Measurements from ENCODE around the gene EPS8L1. TPM values are rescaled to one million over a fixed set of nuclear protein-coding genes. Genes with fewer than 3 reads are reported as not detected.

EPS8L1 gene
- total and polyA plus RNA-seq, 2 donors (not counting 1 experiment from before 2014, with no cell fraction given) = 0.72 to 1.0 TPM

- Histone ChIP-seq H3K36me3 (replicated peaks in 1 of 2; ENCODE audit: control extremely low read depth in 1 of 2, control insufficient read depth in 1 of 2, extremely low read depth in 1 of 2, insufficient read depth in 2 of 2, low read length in 1 of 2) (no peaks in the 10 kb centered on the region), H3K27me3 (replicated peaks in 1 of 4; ENCODE audit: control extremely low read depth in 1 of 4, control insufficient read depth in 3 of 4, insufficient read depth in 4 of 4, low read length in 3 of 4) (peaks cover 0 to 35% (median 13%) of the 10 kb centered on the region in 4 experiments), H3K4me1 (ENCODE audit: control insufficient read depth in 2 of 2, insufficient read depth in 2 of 2, low read length in 2 of 2) (peaks cover 0 to 4% of the 10 kb centered on the region in 2 donors), H2AFZ (ENCODE audit: insufficient read depth, low read depth, low read length, poor library complexity, severe bottlenecking) (no peak overlapping the region), H3K9me3 (ENCODE audit: control extremely low read depth in 1 of 3, control insufficient read depth in 2 of 3, insufficient read depth in 1 of 3, low read length in 2 of 3) (no peaks in the 10 kb centered on the region), H4K20me1 (ENCODE audit: control insufficient read depth, insufficient read depth, low read length, poor library complexity, severe bottlenecking) (no peaks in the 10 kb centered on the region), H3K79me2 (ENCODE audit: control insufficient read depth, insufficient read depth, low read length) (no peaks in the 10 kb centered on the region), H3K27ac (ENCODE audit: low read length in 2 of 2) (no peak overlapping the region), H3K9ac (ENCODE audit: low read length) (no peak overlapping the region), H3K4me2 (replicated peaks; ENCODE audit: low read depth, low read length, poor library complexity, severe bottlenecking) (no peak overlapping the region), H3K4me3 (ENCODE audit: control extremely low read depth in 1 of 5, extremely low read depth in 1 of 5, insufficient read depth in 1 of 5, low read depth in 2 of 5, low read length in 4 of 5) (no peak overlapping the region)
- no peak for TF ChIP-seq CTCF (IDR thresholded peaks at IDR 0.05)
- no peak for TF ChIP-seq EZH2 (IDR thresholded peaks at IDR 0.05; ENCODE audit: borderline replicate concordance, insufficient read depth, low read depth, low read length, poor library complexity, severe bottlenecking)
- Mint-ChIP-seq H3K4me3 (no peak overlapping the region), H3K4me1 (peaks cover 6% of the 10 kb centered on the region), H3K27ac (no peak overlapping the region), H3K27me3 (peaks cover 46% of the 10 kb centered on the region), H3K9me3 (ENCODE audit: insufficient read depth) (no peaks in the 10 kb centered on the region)
- WGBS (ENCODE audit: insufficient coverage) = 91% methylated on average over 12 of the region's 16 CpGs
- DNase-seq (no peak), ATAC-seq (ENCODE audit: low read depth) (no peak)
- intact Hi-C loops (cut with micrococcal nuclease) = no loop called here
- CTCF ChIA-PET = interaction anchor here (1.4 kb wide), 1 partner anchor 10 kb away, joined by 3 read pairs; no protein-coding TSS in a partner anchor
- POLR2A ChIA-PET = interaction anchor here (0.7 kb wide), 1 partner anchor 247 kb away, joined by 6 read pairs; no protein-coding TSS in a partner anchor
Measured at GRCh38 chr19:55131421-55131820, 55.8 kb downstream of the EPS8L1 start.

GRCh38 chr19:55132453-55133129 lies 56.9 kb downstream of the EPS8L1 start:
- no peak overlapping the region for H3K4me3 Mint-ChIP-seq
- POLR2A ChIA-PET = interaction anchor here (0.6 kb wide), 1 partner anchor 1038 kb away, joined by 5 read pairs; no protein-coding TSS in a partner anchor

More at GRCh38 chr19:55132453-55133129, 56.9 kb downstream of the EPS8L1 start:
- peaks cover 35% of the 10 kb centered on the region for H3K27me3 Mint-ChIP-seq
- no peak overlapping the region for H3K27ac Mint-ChIP-seq
- intact Hi-C loops (cut with micrococcal nuclease) = no loop called here
- no peaks in the 10 kb centered on the region for H3K36me3 ChIP-seq (replicated peaks in 1 of 2; ENCODE audit: control extremely low read depth in 1 of 2, control insufficient read depth in 1 of 2, extremely low read depth in 1 of 2, insufficient read depth in 2 of 2, low read length in 1 of 2)
- H3K4me1 ChIP-seq (ENCODE audit: control insufficient read depth in 2 of 2, insufficient read depth in 2 of 2, low read length in 2 of 2) = peaks cover 0 to 4% of the 10 kb centered on the region in 2 donors
- no peaks in the 10 kb centered on the region for H4K20me1 ChIP-seq (ENCODE audit: control insufficient read depth, insufficient read depth, low read length, poor library complexity, severe bottlenecking)
- H3K27me3 ChIP-seq (replicated peaks in 1 of 4; ENCODE audit: control extremely low read depth in 1 of 4, control insufficient read depth in 3 of 4, insufficient read depth in 4 of 4, low read length in 3 of 4) = peaks cover 0 to 45% (median 13%) of the 10 kb centered on the region in 4 experiments
- no peak overlapping the region for H2AFZ ChIP-seq (ENCODE audit: insufficient read depth, low read depth, low read length, poor library complexity, severe bottlenecking)
- no peak overlapping the region for H3K4me2 ChIP-seq (replicated peaks; ENCODE audit: low read depth, low read length, poor library complexity, severe bottlenecking)
- H3K27ac ChIP-seq (ENCODE audit: low read length in 2 of 2) = no peak overlapping the region
- no peak overlapping the region for H3K9ac ChIP-seq (ENCODE audit: low read length)
- TF ChIP-seq CTCF (IDR thresholded peaks at IDR 0.05) = no peak
- TF ChIP-seq EZH2 (IDR thresholded peaks at IDR 0.05; ENCODE audit: borderline replicate concordance, insufficient read depth, low read depth, low read length, poor library complexity, severe bottlenecking) = no peak
- H3K79me2 ChIP-seq (ENCODE audit: control insufficient read depth, insufficient read depth, low read length) = no peaks in the 10 kb centered on the region
- no peaks in the 10 kb centered on the region for H3K9me3 Mint-ChIP-seq (ENCODE audit: insufficient read depth)
- no peak for ATAC-seq (ENCODE audit: low read depth)
- CTCF ChIA-PET = interaction anchor here (1.8 kb wide), 1 partner anchor 8 kb away, joined by 8 read pairs; no protein-coding TSS in a partner anchor
- 27% methylated on average over 5 of the region's 14 CpGs for WGBS (ENCODE audit: insufficient coverage)
- H3K4me3 ChIP-seq (ENCODE audit: control extremely low read depth in 1 of 5, extremely low read depth in 1 of 5, insufficient read depth in 1 of 5, low read depth in 2 of 5, low read length in 4 of 5) = no peak overlapping the region
- no peak for DNase-seq
- H3K9me3 ChIP-seq (ENCODE audit: control extremely low read depth in 1 of 3, control insufficient read depth in 2 of 3, insufficient read depth in 1 of 3, low read length in 2 of 3) = no peaks in the 10 kb centered on the region
- H3K4me1 Mint-ChIP-seq = peaks cover 6% of the 10 kb centered on the region

All from B cell (primary cell).